ENCODE data around the gene IGFBP6.

IGFBP6 gene

GRCh38 chr12:53064613-53065436, 32.6 kb upstream of the IGFBP6 start:
- H3K4me3 ChIP-seq (ENCODE audit: low read depth, low read length): no peak overlapping the region
- no peak overlapping the region for H3K27ac ChIP-seq (ENCODE audit: extremely low read depth, low read depth, low read length)
- H3K9me3 ChIP-seq (ENCODE audit: control insufficient read depth, insufficient read depth, low read depth, low read length): no peaks in the 10 kb centered on the region
- TF ChIP-seq SCRT2 (tag by site-specific recombination; IDR thresholded peaks at IDR 0.05) (peak; percentile 47), HOXD13 (CRISPR knock-in tag; IDR thresholded peaks at IDR 0.05; ENCODE audit: borderline replicate concordance) (no peak)
- CTCF ChIA-PET: interaction anchor here (0.7 to 11.5 kb wide), 25 partner anchors 9 to 679 kb away, joined by 3 to 264 read pairs (median 6); partner anchors contain the start of genes ESPL1, IGFBP6, SOAT2 and SPRYD3
- peaks cover 6% of the 10 kb centered on the region for H3K4me1 ChIP-seq (ENCODE audit: control insufficient read depth, insufficient read depth, low read length)
- POLR2A ChIA-PET: interaction anchor here (0.8 to 2.7 kb wide), 4 partner anchors 10 to 34 kb away, joined by 3 to 18 read pairs (median 10); partner anchors contain the start of gene SPRYD3
- H3K36me3 ChIP-seq (ENCODE audit: control insufficient read depth in 2 of 2, insufficient read depth in 1 of 2, low read length in 2 of 2): peaks cover 0 to 55% of the 10 kb centered on the region in 2 experiments; a peak in 1 of 3 replicates

DNA sequence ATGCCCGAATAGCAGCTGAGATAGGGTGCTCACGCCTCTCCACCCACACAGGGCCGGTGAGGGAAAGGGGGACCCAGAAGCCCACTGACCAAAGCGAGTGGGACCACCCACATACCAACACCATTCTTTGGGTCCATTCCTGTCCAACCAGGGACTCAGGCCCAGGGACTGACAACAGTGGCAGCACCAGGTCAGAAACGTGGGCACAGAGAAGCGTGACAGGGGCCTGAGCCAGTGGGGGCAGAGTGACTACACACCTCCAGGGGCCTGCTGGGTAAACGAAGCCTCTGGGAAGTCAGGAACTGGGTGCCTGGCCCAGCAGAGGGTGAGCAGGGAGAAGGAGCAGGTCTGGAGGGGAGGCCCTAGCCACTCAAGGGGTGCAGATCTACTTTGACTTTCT, 32.0 kb upstream of the IGFBP6 start:
- POLR2A ChIA-PET: interaction anchor here (0.6 to 2.7 kb wide), 7 partner anchors 10 to 148 kb away, joined by 3 to 18 read pairs (median 4); partner anchors contain the start of gene SPRYD3
- Histone ChIP-seq H3K9me3 (ENCODE audit: control insufficient read depth, insufficient read depth, low read depth, low read length) (no peaks in the 10 kb centered on the region), H3K36me3 (ENCODE audit: control insufficient read depth in 2 of 2, insufficient read depth in 1 of 2, low read length in 2 of 2) (peaks cover 0 to 54% of the 10 kb centered on the region in 2 experiments; a peak in 1 of 3 replicates), H3K4me3 (ENCODE audit: low read depth, low read length) (no peak overlapping the region), H3K27ac (ENCODE audit: extremely low read depth, low read depth, low read length) (no peak overlapping the region), H3K4me1 (ENCODE audit: control insufficient read depth, insufficient read depth, low read length) (peaks cover 6% of the 10 kb centered on the region)
- CTCF ChIA-PET: interaction anchor here (0.6 to 11.5 kb wide), 48 partner anchors 8 to 678 kb away, joined by 3 to 264 read pairs (median 4); partner anchors contain the start of genes AAAS, ATP5MC2, ESPL1 and IGFBP6
- TF ChIP-seq ZFHX2 (tag by site-specific recombination; conservative IDR thresholded peaks at IDR 0.05) (0 out of 2 replicates have a peak, but pooled peaks have one; percentile 9), ZIC2 (tag by site-specific recombination; IDR thresholded peaks at IDR 0.05) (no peak)

DNA sequence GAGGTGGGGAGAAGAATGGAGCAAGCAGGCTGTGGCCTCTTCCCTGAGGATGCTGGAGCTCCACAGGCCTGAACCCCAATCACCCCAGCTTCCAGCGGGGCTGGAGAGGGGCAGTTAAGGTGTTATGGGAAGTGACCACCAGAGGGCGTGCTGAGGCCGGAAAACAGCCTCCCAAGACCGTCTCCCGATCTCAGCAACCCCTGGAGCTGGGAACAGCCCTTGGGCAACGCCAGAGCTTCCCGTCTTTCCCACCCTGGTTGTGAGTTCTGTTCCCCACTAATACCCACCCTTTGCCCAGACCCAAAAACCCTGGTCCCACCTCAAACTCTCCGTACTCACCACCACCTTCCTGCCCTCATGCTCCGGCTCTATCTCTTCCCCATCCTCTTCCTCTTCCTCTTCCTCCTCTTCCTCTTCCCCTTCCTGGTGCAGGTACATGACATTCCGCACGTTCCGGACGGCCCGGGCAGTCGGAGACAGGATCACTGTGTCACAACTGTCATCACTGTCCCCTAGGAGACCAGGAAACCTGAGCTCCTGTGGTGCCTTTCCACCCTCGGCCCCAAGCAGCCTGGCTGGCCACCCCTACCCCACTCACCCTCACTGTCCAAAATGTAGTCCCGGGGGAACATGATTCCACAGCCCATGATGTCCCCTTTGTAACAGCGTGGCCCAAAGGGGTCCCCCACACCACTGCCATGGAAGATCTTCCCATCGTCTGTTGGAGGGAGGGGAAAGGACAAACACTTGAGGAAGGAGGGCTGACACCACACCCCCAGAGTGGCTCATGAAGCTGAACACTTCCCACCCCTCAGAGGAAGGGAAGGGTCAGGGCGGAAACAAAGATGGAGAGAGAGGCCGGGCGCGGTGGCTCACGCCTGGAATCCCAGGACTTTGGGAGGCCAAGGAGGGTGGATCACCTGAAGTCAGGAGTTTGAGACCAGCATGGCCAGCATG, 31.2 kb upstream of the IGFBP6 start:
- ChIA-PET POLR2A (interaction anchor here (0.6 to 2.7 kb wide), 7 partner anchors 11 to 147 kb away, joined by 3 to 18 read pairs (median 4); partner anchors contain the start of gene SPRYD3), CTCF (interaction anchor here (0.5 to 11.5 kb wide), 62 partner anchors 8 to 678 kb away, joined by 3 to 264 read pairs (median 4); partner anchors contain the start of genes AAAS, ATP5MC2, ESPL1 and IGFBP6)
- TF ChIP-seq ZNF654 (tag by site-specific recombination; IDR thresholded peaks at IDR 0.05; ENCODE audit: low read depth) (peak; percentile 93), IKZF3 (tag by site-specific recombination; IDR thresholded peaks at IDR 0.05) (peak; percentile 97), ZNF624 (tag by site-specific recombination; IDR thresholded peaks at IDR 0.05) (no peak), ZNF302 (tag by site-specific recombination; IDR thresholded peaks at IDR 0.05; ENCODE audit: low read depth) (no peak), ZNF398 (tag by site-specific recombination; IDR thresholded peaks at IDR 0.05) (no peak), PRDM1 (tag by site-specific recombination; IDR thresholded peaks at IDR 0.05) (no peak), ZNF214 (tag by site-specific recombination; IDR thresholded peaks at IDR 0.05; ENCODE audit: borderline replicate concordance) (no peak), ZSCAN16 (tag by site-specific recombination; IDR thresholded peaks at IDR 0.05) (no peak), ZNF335 (tag by site-specific recombination; conservative IDR thresholded peaks at IDR 0.05) (0 out of 2 replicates have a peak, but pooled peaks have one; percentile 30), ZNF23 (tag by site-specific recombination; IDR thresholded peaks at IDR 0.05; ENCODE audit: borderline replicate concordance) (no peak), ZNF600 (tag by site-specific recombination; IDR thresholded peaks at IDR 0.05) (peak; percentile 99), TRIM28 (IDR thresholded peaks at IDR 0.05; ENCODE audit: borderline replicate concordance, low read length) (no peak), ZNF24 (tag by site-specific recombination; IDR thresholded peaks at IDR 0.05) (no peak), ZIC2 (tag by site-specific recombination; IDR thresholded peaks at IDR 0.05) (0 out of 2 replicates have a peak, but pooled peaks have one; percentile 14), GLI4 (tag by site-specific recombination; IDR thresholded peaks at IDR 0.05) (no peak)
- TF ChIP-seq, protein P1, sequence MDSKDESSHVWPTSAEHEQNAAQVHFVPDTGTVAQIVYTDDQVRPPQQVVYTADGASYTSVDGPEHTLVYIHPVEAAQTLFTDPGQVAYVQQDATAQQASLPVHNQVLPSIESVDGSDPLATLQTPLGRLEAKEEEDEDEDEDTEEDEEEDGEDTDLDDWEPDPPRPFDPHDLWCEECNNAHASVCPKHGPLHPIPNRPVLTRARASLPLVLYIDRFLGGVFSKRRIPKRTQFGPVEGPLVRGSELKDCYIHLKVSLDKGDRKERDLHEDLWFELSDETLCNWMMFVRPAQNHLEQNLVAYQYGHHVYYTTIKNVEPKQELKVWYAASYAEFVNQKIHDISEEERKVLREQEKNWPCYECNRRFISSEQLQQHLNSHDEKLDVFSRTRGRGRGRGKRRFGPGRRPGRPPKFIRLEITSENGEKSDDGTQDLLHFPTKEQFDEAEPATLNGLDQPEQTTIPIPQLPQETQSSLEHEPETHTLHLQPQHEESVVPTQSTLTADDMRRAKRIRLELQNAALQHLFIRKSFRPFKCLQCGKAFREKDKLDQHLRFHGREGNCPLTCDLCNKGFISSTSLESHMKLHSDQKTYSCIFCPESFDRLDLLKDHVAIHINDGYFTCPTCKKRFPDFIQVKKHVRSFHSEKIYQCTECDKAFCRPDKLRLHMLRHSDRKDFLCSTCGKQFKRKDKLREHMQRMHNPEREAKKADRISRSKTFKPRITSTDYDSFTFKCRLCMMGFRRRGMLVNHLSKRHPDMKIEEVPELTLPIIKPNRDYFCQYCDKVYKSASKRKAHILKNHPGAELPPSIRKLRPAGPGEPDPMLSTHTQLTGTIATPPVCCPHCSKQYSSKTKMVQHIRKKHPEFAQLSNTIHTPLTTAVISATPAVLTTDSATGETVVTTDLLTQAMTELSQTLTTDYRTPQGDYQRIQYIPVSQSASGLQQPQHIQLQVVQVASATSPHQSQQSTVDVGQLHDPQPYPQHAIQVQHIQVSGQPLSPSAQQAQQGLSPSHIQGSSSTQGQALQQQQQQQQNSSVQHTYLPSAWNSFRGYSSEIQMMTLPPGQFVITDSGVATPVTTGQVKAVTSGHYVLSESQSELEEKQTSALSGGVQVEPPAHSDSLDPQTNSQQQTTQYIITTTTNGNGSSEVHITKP (tag by site-specific recombination; IDR thresholded peaks at IDR 0.05): peak; percentile 13; the same call in 1 of the 2 replicates
- TF ChIP-seq, protein P2, sequence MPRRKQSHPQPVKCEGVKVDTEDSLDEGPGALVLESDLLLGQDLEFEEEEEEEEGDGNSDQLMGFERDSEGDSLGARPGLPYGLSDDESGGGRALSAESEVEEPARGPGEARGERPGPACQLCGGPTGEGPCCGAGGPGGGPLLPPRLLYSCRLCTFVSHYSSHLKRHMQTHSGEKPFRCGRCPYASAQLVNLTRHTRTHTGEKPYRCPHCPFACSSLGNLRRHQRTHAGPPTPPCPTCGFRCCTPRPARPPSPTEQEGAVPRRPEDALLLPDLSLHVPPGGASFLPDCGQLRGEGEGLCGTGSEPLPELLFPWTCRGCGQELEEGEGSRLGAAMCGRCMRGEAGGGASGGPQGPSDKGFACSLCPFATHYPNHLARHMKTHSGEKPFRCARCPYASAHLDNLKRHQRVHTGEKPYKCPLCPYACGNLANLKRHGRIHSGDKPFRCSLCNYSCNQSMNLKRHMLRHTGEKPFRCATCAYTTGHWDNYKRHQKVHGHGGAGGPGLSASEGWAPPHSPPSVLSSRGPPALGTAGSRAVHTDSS (tag by site-specific recombination; IDR thresholded peaks at IDR 0.05): peak; percentile 99

More for the DNA sequence above, 31.2 kb upstream of the IGFBP6 start:
- H3K4me1 ChIP-seq (ENCODE audit: control insufficient read depth, insufficient read depth, low read length): peaks cover 4% of the 10 kb centered on the region
- H3K27ac ChIP-seq (ENCODE audit: extremely low read depth, low read depth, low read length): no peak overlapping the region
- no peaks in the 10 kb centered on the region for H3K9me3 ChIP-seq (ENCODE audit: control insufficient read depth, insufficient read depth, low read depth, low read length)
- no peak overlapping the region for H3K4me3 ChIP-seq (ENCODE audit: low read depth, low read length)
- peaks cover 0 to 59% of the 10 kb centered on the region in 2 experiments; a peak in 2 of 3 replicates for H3K36me3 ChIP-seq (ENCODE audit: control insufficient read depth in 2 of 2, insufficient read depth in 1 of 2, low read length in 2 of 2)

Measured in HEK293 (cell line).